GM18858 (cell line): ENCODE results near the gene TSPAN31.
A peak's percentile ranks its signal among the peaks of the same experiment; 100 is the strongest.

ENCODE experiments used
- ATAC-seq: cut with Tn5 transposase; IDR thresholded peaks from one replicate; pipeline ENCODE4 v1.9.1; 2021; ENCODE audit not compliant: unreplicated experiment

TSPAN31 gene

GRCh38 chr12:57751788-57752667 is 7.2 kb downstream of the TSPAN31 start, which contains the start of gene CDK4:
TSS of gene CDK4 (minus strand) at chr12:57752310. CDS start at chr12:57751717, 593 bp downstream.
- peak; percentile 52 for ATAC-seq

- ATAC-seq, result no peak
Measured at GRCh38 chr12:57752668-57753000, 7.8 kb downstream of the TSPAN31 start.

GRCh38 chr12:57753756-57754337 is 9.0 kb downstream of the TSPAN31 start:
- ATAC-seq, result no peak

GRCh38 chr12:57754411-57755193 is 9.8 kb downstream of the TSPAN31 start, which contains the start of gene MARCHF9:
TSS of gene MARCHF9 (plus strand) at chr12:57755103. CDS start at chr12:57755529, 426 bp downstream.
- ATAC-seq, result peak; percentile 29

- no peak for ATAC-seq
Measured at GRCh38 chr12:57755194-57755453, 10.3 kb downstream of the TSPAN31 start.

- no peak for ATAC-seq
Measured at GRCh38 chr12:57755454-57756372, 10.9 kb downstream of the TSPAN31 start.

- no peak for ATAC-seq
Measured at GRCh38 chr12:57756406-57757341, 11.8 kb downstream of the TSPAN31 start.

GRCh38 chr12:57757771-57758170 is 12.9 kb downstream of the TSPAN31 start:
- ATAC-seq, result no peak

GRCh38 chr12:57758552-57759359 is 13.9 kb downstream of the TSPAN31 start:
- no peak for ATAC-seq

GRCh38 chr12:57759360-57759980 is 14.6 kb downstream of the TSPAN31 start:
- ATAC-seq, result no peak

- no peak for ATAC-seq
Measured at GRCh38 chr12:57760347-57760982, 15.6 kb downstream of the TSPAN31 start.

GRCh38 chr12:57761391-57761998 is 16.7 kb downstream of the TSPAN31 start:
- no peak for ATAC-seq

- no peak for ATAC-seq
Measured at GRCh38 chr12:57762463-57762862, 17.6 kb downstream of the TSPAN31 start.

GRCh38 chr12:57763881-57764661 is 19.2 kb downstream of the TSPAN31 start:
- no peak for ATAC-seq

- ATAC-seq, result peak; percentile 6
Measured at GRCh38 chr12:57764662-57765002, 19.8 kb downstream of the TSPAN31 start.

- peak; percentile 42 for ATAC-seq
Measured at GRCh38 chr12:57765003-57765697, 20.3 kb downstream of the TSPAN31 start.
